NOMO-1 treated with dmso at 0.1 percent for 144 hours (cell line): ENCODE measurements around the gene IGSF10.

Experiments
- DNase-seq: peaks from one replicate; lab custom pipeline; 2025; ENCODE audit not compliant: unreplicated experiment; lab: John Stamatoyannopoulos, UW

Gene IGSF10

DNA sequence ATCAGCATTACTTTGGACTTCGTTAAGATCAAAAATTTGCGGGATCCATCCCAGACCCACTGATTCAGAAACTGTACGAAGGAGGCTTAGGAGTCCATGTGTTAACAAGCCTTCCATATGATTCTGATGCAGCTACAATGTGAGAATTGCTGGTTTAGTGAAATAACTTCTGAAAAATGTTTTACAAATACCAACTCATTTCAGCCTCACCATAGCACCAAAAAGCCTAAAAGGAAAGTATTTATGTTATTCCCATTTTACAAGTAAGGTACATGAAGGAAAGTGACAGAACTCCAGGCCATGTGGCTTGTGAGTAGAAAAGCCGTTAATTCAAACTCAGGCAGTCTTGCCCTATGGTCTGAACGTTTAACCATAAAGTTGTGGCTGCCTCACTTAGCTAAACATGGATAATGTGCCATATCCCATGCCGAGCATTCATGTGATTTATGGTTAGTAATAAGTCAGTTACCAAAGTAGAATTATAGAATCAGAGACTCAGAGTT, 1.5 kb upstream of the IGSF10 start:
- no peak for DNase-seq

DNA sequence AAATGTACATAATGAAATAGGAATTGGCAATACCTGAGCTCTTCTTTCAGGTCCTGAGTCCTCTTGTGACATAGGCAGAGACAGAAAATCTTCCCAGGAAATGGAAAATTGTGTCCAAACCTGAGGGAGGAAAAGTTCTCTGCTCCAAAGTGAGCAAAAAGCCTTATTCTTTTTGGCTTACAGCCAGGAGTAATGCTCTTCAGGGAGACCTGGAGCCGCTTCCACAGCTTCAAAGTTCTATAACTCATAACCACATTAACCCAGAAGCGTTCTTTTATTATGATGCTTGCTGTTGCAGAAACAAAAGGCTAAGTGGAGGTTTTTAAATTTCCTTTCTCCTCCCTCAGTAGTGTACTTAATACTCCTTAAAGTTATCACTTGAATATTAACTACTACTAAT, 633 bp downstream of the IGSF10 start:
- no peak for DNase-seq

DNA sequence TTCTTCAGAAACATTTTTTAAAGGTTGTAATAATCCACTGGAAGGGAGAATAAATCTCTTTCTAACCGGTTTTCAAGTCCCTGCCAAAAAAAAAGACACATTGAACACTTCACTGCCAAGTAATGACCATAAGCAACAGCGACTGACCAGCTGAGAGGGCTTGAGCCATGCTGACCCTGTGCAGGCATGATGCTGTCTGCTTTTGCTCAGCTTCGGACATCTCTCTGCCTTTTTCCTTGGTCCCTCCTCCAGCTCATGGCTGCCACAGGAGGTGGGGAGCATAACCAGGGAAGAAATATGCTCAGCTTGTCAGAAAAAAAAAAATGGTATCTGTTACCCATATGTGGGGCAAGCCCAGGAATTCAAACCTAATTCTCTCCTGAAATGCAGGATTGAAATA, 1.5 kb downstream of the IGSF10 start:
- no peak for DNase-seq

GRCh38 chr3:151456065-151456464, 4.8 kb downstream of the IGSF10 start:
- no peak for DNase-seq

DNA sequence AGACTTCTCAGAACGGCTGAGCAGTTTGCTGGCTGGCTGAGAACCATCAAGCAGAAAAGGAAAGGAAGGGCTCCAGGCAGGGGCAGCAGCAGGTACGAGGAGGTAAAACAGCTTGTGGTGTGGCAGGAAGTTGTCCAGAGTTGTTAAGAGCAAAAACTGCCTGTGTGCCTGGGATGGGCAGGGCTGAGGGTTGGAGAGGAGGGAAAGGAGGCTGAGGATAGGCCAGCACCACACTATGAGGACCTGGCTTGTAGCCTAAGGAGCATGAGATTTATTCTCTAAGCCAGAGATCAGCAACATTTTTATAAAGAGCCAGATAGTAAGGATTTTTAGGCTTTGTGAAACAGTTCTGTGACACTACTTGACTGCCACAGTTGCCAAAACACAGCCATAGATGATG, 8.0 kb downstream of the IGSF10 start:
- no peak for DNase-seq

DNA sequence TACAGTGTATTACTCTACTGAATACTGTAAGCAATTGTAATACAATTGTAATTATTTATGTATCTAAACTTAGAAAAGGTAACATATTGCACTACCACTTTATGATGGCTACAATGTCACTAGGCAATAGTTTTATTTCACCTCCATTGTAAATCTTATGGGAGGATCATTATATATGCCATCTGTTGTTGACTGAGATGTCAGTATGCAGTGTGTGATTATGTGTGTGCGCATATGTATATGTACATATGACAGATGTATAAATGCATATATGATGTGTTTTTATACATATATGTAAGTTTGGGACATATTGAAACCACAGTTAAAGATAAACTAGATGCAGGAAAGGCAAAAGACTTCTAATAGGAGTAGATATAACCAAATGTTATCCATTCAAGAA, 8.5 kb downstream of the IGSF10 start:
- no peak for DNase-seq

DNA sequence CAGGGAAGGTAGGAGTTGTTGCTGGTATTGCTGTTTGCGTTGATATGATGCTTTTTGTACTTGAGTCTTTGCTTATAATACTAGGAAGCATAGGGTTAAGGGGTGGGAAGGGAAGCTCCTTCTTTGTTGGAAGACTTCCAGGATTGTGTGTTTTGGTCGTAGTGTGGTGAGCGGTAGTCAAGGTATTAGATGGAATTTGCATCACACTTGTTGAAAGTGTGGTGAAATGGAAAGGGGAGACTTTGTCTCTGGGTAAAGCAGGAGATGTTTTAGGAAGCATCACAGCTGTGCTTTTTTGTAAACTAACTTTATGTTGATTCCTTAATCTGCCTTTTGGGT, 14.9 kb downstream of the IGSF10 start:
- DNase-seq = no peak

DNA sequence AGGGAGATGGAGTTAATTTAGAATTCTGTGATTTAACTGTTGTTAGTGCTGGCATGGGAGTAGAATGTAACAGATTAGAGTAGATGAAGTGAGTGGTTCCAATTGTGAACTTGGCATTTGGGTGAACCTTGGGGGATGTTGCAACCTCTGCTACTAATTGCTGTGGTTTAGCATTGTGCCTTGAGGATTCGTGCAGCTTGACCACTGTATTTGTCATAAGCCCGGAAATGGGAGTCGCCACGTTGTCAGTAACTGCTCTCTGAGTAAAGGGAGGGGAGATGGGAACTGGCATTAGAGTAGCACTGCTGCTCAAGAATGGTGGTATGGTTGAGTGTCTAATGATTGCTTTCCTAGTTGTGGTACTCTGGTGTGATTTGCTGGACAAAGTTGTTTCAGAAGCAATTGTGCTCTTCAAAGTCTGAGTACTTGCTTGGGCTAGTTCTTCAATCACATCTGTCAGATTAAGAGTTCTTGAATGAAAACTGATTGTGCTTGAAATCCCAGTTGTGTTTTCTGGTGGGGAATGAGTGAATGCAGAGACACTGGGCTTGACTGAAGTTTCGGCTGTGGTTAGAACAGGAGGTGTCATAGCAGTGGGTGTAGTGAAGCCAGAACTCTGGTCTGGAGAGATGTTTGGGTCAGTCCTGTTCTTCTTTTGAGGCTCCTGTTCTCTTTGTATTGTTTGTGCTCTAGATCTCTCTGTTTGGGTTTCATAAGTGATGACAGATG, 15.4 kb downstream of the IGSF10 start:
- DNase-seq = peak; percentile 97

GRCh38 chr3:151443583-151443982, 17.3 kb downstream of the IGSF10 start:
- no peak for DNase-seq

GRCh38 chr3:151440940-151441339, 19.9 kb downstream of the IGSF10 start:
- no peak for DNase-seq

GRCh38 chr3:151439652-151440125, 21.2 kb downstream of the IGSF10 start:
- peak; percentile 45 for DNase-seq

DNA sequence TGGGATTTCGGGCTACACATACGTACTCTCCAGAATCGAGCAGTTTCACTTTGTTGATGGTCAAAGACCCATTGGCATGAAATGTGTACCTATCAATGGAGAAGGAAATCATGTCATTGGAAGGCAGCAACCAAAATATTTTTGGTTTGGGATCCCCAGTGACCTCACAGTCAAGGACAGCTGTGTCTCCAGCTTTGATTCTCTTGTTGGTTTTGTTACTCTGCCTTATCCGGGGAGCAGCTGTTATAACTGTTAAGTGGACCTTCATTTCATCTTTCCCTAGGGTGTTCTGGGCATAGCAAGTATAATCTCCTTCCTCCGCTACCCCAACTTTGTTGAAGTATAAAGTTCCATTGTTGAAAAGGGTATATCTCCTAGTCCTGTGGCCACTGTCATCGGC, 23.0 kb downstream of the IGSF10 start:
- DNase-seq = no peak

- no peak for DNase-seq
These were observed 24.0 kb downstream of the IGSF10 start for GRCh38 chr3:151436675-151437446.

GRCh38 chr3:151434151-151434890, 26.5 kb downstream of the IGSF10 start:
- no peak for DNase-seq

GRCh38 chr3:151432616-151433372, 28.1 kb downstream of the IGSF10 start:
- DNase-seq = no peak

DNA sequence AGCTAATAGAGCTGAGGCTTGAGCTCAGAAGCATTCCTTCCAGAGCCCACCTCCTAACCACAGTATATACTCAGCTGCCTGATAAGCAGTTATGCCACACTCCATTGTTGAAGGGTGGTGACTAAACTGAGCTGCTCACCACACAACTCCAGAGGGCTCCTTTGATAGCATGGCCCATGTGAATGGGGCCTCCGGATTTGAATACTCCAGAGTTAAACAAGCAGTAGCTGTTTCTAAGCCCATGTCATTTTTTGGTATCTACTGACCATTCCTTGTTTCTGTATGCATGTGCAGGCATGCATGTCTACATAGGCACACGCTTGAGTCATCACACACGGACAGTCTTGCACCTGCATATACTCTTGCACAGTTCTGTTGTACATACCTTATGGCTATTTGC, 28.9 kb downstream of the IGSF10 start:
- DNase-seq = peak; percentile 10

DNA sequence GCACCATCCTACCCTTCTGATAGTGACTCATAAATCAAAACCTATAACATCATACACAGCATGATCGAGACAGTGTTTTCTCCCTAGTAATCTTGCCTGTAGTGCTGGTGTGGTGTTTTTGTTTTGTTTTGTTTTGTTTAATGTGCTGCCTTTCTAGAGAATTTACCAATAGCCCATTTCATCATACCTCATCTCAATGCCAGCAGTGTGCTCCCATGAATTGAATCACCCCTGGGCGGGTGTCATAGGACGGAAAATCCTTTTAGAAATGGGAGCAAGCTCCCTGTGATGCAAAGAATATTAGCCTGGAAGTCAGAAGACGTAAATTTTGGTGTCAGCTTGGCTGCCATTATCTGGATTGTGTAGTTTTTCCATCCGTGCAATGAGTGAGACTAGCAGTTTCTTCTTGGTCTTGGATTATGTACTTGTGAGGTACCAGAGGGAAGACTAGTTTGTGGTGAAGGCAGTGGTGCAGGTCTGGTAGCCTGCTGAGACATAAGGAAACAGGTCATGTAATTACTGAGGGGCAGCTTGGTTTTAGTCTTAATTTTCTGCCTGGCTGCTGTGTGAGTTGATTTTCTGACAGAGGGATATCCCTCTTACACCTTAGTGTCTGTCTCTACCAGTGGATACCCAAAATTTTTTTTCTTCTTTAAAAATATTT, 29.9 kb downstream of the IGSF10 start:
- DNase-seq = no peak

DNA sequence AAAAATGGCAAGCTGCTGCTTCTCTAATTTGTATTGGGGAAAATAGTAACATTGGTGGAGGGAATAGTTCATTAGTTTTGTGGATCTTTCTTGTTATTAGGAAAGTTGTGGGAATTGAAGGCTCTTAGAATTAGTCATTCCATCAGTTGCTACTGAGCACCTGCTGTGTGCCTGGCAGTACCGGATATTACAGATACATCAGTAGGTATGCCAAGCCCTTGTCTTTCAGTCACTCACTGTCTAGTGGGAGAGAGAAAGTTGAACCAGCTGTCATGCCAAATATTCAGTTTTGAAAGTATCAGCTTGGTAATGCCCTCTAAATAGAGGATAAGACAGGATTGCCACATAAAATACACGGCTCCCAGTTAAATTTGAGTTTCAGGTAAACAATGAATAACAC, 32.5 kb downstream of the IGSF10 start:
- no peak for DNase-seq

GRCh38 chr3:151426341-151426657, 34.6 kb downstream of the IGSF10 start:
- peak; percentile 11 for DNase-seq

- no peak for DNase-seq
These were observed 35.1 kb downstream of the IGSF10 start for GRCh38 chr3:151425627-151426340.
